ENCODE data around the gene ITFG1. TPM values are rescaled to one million over a fixed set of nuclear protein-coding genes. Genes with fewer than 3 reads are reported as not detected.
A peak's percentile ranks its signal among the peaks of the same experiment; 100 is the strongest.

The ITFG1 gene
- total and polyA plus RNA-seq, 2 of the 13 experiments (the other 11 are each of a cell fraction or from before 2014, with no cell fraction given): 74.5 to 150 TPM

- TF ChIP-seq ZBTB3 (CRISPR knock-in tag; IDR thresholded peaks at IDR 0.05; ENCODE audit: borderline replicate concordance, low read depth): no peak
- TF ChIP-seq ZBTB42 (CRISPR knock-in tag; IDR thresholded peaks at IDR 0.05): no peak
- TF ChIP-seq ZNF513 (CRISPR knock-in tag; conservative IDR thresholded peaks at IDR 0.05): no peak
- TF ChIP-seq BCL3 (CRISPR knock-in tag; IDR thresholded peaks at IDR 0.05): no peak
- no peak for TF ChIP-seq HNRNPH1 (optimal IDR thresholded peaks at IDR 0.05; ENCODE audit: low read depth, low read length)
- peak; percentile 22; the same call in 1 of the 2 replicates for TF ChIP-seq KDM5B (CRISPR knock-in tag; IDR thresholded peaks at IDR 0.05; ENCODE audit: borderline replicate concordance)
- TF ChIP-seq POGK (CRISPR knock-in tag; conservative IDR thresholded peaks at IDR 0.05): 0 out of 2 replicates have a peak, but pooled peaks have one; percentile 18
- TF ChIP-seq HOXD1 (CRISPR knock-in tag; IDR thresholded peaks at IDR 0.05): no peak
- TF ChIP-seq ZNF468 (CRISPR knock-in tag; IDR thresholded peaks at IDR 0.05): no peak
- no peak for TF ChIP-seq TSC22D2 (CRISPR knock-in tag; IDR thresholded peaks at IDR 0.05; ENCODE audit: borderline replicate concordance)
- peak; percentile 99 for TF ChIP-seq HNRNPLL (IDR thresholded peaks at IDR 0.05; ENCODE audit: low read depth, low read length, poor library complexity, severe bottlenecking)
- TF ChIP-seq ATAD3A (CRISPR knock-in tag; IDR thresholded peaks at IDR 0.05): no peak
- TF ChIP-seq REST (IDR thresholded peaks at IDR 0.05; ENCODE audit: borderline replicate concordance in 1 of 2, low read depth in 1 of 2, low read length in 2 of 2): no peak
- TF ChIP-seq ZNF331 (CRISPR knock-in tag; IDR thresholded peaks at IDR 0.05): no peak; the same call in 1 of the 2 replicates
- TF ChIP-seq ZNF274 (CRISPR knock-in tag; IDR thresholded peaks at IDR 0.05): 0 out of 2 replicates have a peak, but pooled peaks have one; percentile 84
- 0 out of 2 replicates have a peak, but pooled peaks have one; percentile 59 for TF ChIP-seq ARHGAP35 (CRISPR knock-in tag; IDR thresholded peaks at IDR 0.05; ENCODE audit: borderline replicate concordance)
- no peak; the same call in 1 of the 2 replicates for TF ChIP-seq ERF (CRISPR knock-in tag; IDR thresholded peaks at IDR 0.05)
- 0 out of 2 replicates have a peak, but pooled peaks have one; percentile 2 for TF ChIP-seq ARNT2 (CRISPR knock-in tag; IDR thresholded peaks at IDR 0.05; ENCODE audit: low read depth)
- no peak for TF ChIP-seq RCOR2 (CRISPR knock-in tag; IDR thresholded peaks at IDR 0.05)
- peak; percentile 57; the same call in 1 of the 2 replicates for TF ChIP-seq BORCS8-MEF2B (CRISPR knock-in tag; IDR thresholded peaks at IDR 0.05)
Observed at GRCh38 chr16:47143677-47144558, 316.9 kb downstream of the ITFG1 start, which contains the start of gene NETO2 (continued).

All from HepG2 (cell line).